A673 (cell line): ENCODE measurements around the gene TMEFF1. TPM values are rescaled to one million over a fixed set of nuclear protein-coding genes. Genes with fewer than 3 reads are reported as not detected.

Experiments
- BruUV-seq: library from RNA; stranded (reverse); fragments of 400-500 nt; replicated peaks from 2 replicates; lab custom pipeline; 2021; lab: Mats Ljungman, UMichigan
- CTCF ChIA-PET: fragments of 300-600 bp; sonication (Branson Sonifier 250); formaldehyde crosslinking; loops from one replicate; lab custom pipeline; 2022; ENCODE audit warnings: antibody characterized with exemption; lab: Charles Lee
- POLR2A ChIA-PET: fragments of 300-600 bp; sonication (Branson Sonifier 250); formaldehyde crosslinking; loops from one replicate; lab custom pipeline; 2022; ENCODE audit warnings: antibody characterized with exemption; ENCODE audit not compliant: low non-redundant PET; lab: Charles Lee
- DNase-seq: peaks from one replicate; pipeline ENCODE4 v3.0.0-alpha.2; 2015; ENCODE audit warnings: low spot score
- H3K27ac ChIP-seq: fragments of 200-600 bp; sonication (generic); 2 replicates; pipeline ENCODE4 v1.5.1; 2016; ENCODE audit warnings: mixed run types, low read depth, mild to moderate bottlenecking, mixed read lengths, antibody characterized with exemption, low read length; ENCODE audit not compliant: poor library complexity, severe bottlenecking
- H3K27me3 ChIP-seq: fragments of 200-600 bp; sonication (generic); replicated peaks from 2 replicates; pipeline ENCODE4 v1.6.1; 2017; ENCODE audit warnings: mixed run types, low read depth, mild to moderate bottlenecking, mixed read lengths, antibody characterized with exemption, low read length; ENCODE audit not compliant: insufficient read depth, poor library complexity
- H3K36me3 ChIP-seq: fragments of 200-600 bp; sonication (generic); 2 replicates; pipeline ENCODE4 v1.6.1; 2016; ENCODE audit warnings: mixed run types, mild to moderate bottlenecking, mixed read lengths, antibody characterized with exemption, low read length; ENCODE audit not compliant: insufficient read depth, poor library complexity, severe bottlenecking
- H3K4me1 ChIP-seq: fragments of 200-600 bp; sonication (generic); 2 replicates; pipeline ENCODE4 v1.6.1; 2017; ENCODE audit warnings: mixed run types, mild to moderate bottlenecking, mixed read lengths, antibody characterized with exemption, low read length; ENCODE audit not compliant: insufficient read depth, poor library complexity, severe bottlenecking
- H3K4me3 ChIP-seq: fragments of 200-600 bp; sonication (generic); 2 replicates; pipeline ENCODE4 v1.5.1; 2016; ENCODE audit warnings: low read depth, mixed run types, mild to moderate bottlenecking, mixed read lengths, low read length; ENCODE audit not compliant: poor library complexity, severe bottlenecking
- H3K9me3 ChIP-seq: fragments of 200-600 bp; sonication (generic); 2 replicates; pipeline ENCODE4 v1.6.1; 2016; ENCODE audit warnings: mixed run types, low read depth, mild to moderate bottlenecking, mixed read lengths, antibody characterized with exemption, low read length; ENCODE audit not compliant: poor library complexity, severe bottlenecking
- EZH2 ChIP-seq: fragments of 200-600 bp; sonication (generic); IDR thresholded peaks from 2 replicates; pipeline ENCODE4 v1.6.1; 2017; ENCODE audit warnings: borderline replicate concordance, low read depth, mild to moderate bottlenecking, mixed read lengths, antibody characterized with exemption, low read length; ENCODE audit not compliant: poor library complexity, severe bottlenecking
- intact Hi-C: fragments of 100-400 bp; cut with micrococcal nuclease; formaldehyde crosslinking; loops from one replicate; pipeline ENCODE4 v1.10.0; 2022; ENCODE audit not compliant: unreplicated experiment
- total RNA-seq: library from RNA; stranded (reverse); gene quantifications from 2 replicates; pipeline ENCODE4 v1.2.3, GENCODE V29; 2021
- TF ChIP-seq, protein P1 (sequence below): fragments of 300-800, 200-600 bp; sonication (generic); conservative IDR thresholded peaks from 2 replicates; pipeline ENCODE4 v1.5.1; 2017; ENCODE audit warnings: low read depth, mild to moderate bottlenecking, antibody characterized with exemption, low read length, moderate library complexity, mixed read lengths

TMEFF1 gene
- total RNA-seq, 1 experiment from 2014 or later = 19.1 TPM

GRCh38 chr9:100575006-100575405 lies 102.1 kb downstream of the TMEFF1 start:
- Histone ChIP-seq H3K27me3 (no peaks in the 10 kb centered on the region), H3K4me1 (peaks cover 6% of the 10 kb centered on the region), H3K27ac (no peak overlapping the region), H3K9me3 (no peaks in the 10 kb centered on the region), H3K36me3 (no peaks in the 10 kb centered on the region), H3K4me3 (no peak overlapping the region)
- ChIA-PET POLR2A (no interaction called here), CTCF (no interaction called here)
- intact Hi-C loops = no loop called here
- no peak for TF ChIP-seq EZH2
- TF ChIP-seq, protein P1, sequence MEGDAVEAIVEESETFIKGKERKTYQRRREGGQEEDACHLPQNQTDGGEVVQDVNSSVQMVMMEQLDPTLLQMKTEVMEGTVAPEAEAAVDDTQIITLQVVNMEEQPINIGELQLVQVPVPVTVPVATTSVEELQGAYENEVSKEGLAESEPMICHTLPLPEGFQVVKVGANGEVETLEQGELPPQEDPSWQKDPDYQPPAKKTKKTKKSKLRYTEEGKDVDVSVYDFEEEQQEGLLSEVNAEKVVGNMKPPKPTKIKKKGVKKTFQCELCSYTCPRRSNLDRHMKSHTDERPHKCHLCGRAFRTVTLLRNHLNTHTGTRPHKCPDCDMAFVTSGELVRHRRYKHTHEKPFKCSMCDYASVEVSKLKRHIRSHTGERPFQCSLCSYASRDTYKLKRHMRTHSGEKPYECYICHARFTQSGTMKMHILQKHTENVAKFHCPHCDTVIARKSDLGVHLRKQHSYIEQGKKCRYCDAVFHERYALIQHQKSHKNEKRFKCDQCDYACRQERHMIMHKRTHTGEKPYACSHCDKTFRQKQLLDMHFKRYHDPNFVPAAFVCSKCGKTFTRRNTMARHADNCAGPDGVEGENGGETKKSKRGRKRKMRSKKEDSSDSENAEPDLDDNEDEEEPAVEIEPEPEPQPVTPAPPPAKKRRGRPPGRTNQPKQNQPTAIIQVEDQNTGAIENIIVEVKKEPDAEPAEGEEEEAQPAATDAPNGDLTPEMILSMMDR = no peak
- no TSS peak for BruUV-seq
- DNase-seq = peak; percentile 22

DNA sequence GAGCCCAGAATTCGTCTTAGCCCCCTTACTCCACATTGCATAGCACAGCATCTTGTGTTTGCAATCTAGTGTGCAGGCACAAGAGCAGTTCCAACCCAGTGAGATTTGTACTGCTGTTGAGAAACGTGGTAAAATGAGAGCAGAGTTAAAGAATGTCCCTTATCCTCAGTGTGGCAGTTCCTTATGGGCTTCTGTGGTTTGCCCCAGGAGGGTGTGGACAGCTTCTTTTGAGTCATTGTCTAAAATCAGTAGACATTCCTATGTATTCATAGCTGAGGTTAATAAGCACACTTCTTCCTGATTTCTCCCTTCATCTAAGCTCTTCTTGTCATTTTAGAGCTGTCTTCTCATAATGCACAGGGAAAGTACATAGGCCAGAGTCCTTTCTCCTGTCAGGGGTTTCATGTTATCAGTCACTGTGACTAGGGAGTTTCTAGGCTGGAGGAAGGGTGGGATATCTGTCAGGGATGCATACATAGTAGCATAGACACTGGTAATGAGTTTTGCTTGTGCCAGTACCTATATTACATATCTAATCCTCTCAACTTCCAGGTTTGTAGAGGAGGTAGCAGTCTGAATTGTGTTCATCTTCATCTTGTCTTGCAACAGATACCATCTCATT lies 102.9 kb downstream of the TMEFF1 start:
- no peak for DNase-seq

DNA sequence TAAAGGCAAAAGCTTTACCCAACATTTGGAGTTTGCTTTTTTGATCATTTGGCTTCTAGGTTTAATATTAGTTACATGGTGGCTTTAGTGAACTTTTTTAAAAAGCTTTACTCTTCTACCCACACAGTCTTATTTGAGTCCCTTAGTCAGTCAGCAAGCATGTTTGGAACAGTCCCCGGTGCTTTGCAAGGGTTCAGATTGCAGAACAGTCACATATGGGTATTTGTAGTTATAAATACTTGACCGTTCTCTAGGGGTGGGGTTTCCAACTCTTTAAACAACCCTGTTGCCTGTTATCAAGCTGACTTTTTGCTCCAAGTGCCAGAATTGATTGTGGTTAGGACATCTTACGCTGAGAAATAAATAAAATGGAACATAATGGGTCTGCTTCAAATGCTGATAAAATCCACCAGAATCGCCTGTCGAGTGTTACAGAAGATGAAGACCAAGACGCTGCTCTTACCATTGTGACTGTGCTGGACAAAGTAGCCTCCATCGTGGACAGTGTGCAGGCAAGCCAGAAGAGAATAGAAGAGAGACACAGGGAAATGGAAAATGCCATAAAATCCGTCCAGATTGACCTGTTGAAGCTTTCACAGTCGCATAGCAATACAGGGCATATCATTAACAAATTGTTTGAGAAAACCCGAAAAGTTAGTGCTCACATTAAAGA lies 105.0 kb downstream of the TMEFF1 start, which contains the start of gene CAVIN4:
CAVIN4 (plus strand) TSS at position 304 of the 673 bp plus-strand sequence; CDS start at position 369, 65 bp downstream.
- Histone ChIP-seq H3K27me3 (no peaks in the 10 kb centered on the region), H3K9me3 (no peaks in the 10 kb centered on the region), H3K4me1 (peaks cover 9% of the 10 kb centered on the region), H3K27ac (no peak within 1 kb of the TSS), H3K36me3 (no peaks in the 10 kb centered on the region), H3K4me3 (no peak within 1 kb of the TSS)
- intact Hi-C loops = no loop called here
- ChIA-PET CTCF (no interaction called here), POLR2A (no interaction called here)
- BruUV-seq = no TSS peak
- no peak for DNase-seq
- no peak for TF ChIP-seq EZH2
- TF ChIP-seq, protein P1 = no peak

More for the DNA sequence above, 102.9 kb downstream of the TMEFF1 start:
- intact Hi-C loops = no loop called here
- Histone ChIP-seq H3K36me3 (no peaks in the 10 kb centered on the region), H3K27ac (no peak overlapping the region), H3K4me1 (peaks cover 9% of the 10 kb centered on the region), H3K9me3 (no peaks in the 10 kb centered on the region), H3K27me3 (no peaks in the 10 kb centered on the region), H3K4me3 (no peak overlapping the region)
- TF ChIP-seq EZH2 = no peak
- TF ChIP-seq, protein P1 = no peak
- BruUV-seq = no TSS peak
- CTCF ChIA-PET = no interaction called here
- POLR2A ChIA-PET = no interaction called here
